Nephron (organoid): ENCODE results near the gene KRT28.

Experiments
- H3K27ac Mint-ChIP-seq, 3 experiments: 2 replicates each; pipeline ENCODE4 v1.8.0; 2020; ENCODE audit warnings: mixed read lengths in 3 of 3, mild to moderate bottlenecking in 2 of 3, moderate library complexity in 1 of 3
- H3K27me3 Mint-ChIP-seq: 2 replicates; pipeline ENCODE4 v1.8.0; 2021; ENCODE audit warnings: low read depth, mild to moderate bottlenecking, moderate library complexity, mixed read lengths
- H3K36me3 Mint-ChIP-seq: 2 replicates; pipeline ENCODE4 v1.8.0; 2020; ENCODE audit warnings: low read depth, mixed read lengths
- H3K4me1 Mint-ChIP-seq: 2 replicates; pipeline ENCODE4 v1.8.0; 2020; ENCODE audit warnings: mixed read lengths
- H3K4me3 Mint-ChIP-seq, 3 experiments: 2 replicates each; pipeline ENCODE4 v1.8.0; 2020; ENCODE audit warnings: mild to moderate bottlenecking in 3 of 3, mixed read lengths in 3 of 3, moderate library complexity in 2 of 3
- H3K9me3 Mint-ChIP-seq: 2 replicates; pipeline ENCODE4 v1.8.0; 2020; ENCODE audit warnings: mixed read lengths
- CTCF ChIP-seq, 3 experiments: fragments of 200-600 bp; sonication (generic); IDR thresholded peaks; one replicate each; pipeline ENCODE4 v1.5.0; 2021; ENCODE audit warnings: antibody characterized with exemption in 3 of 3; ENCODE audit not compliant: unreplicated experiment in 3 of 3

Gene KRT28

GRCh38 chr17:40809721-40810421, 10.1 kb upstream of the KRT28 start:
- TF ChIP-seq CTCF (IDR thresholded peaks at IDR 0.05; ENCODE audit: unreplicated experiment in 3 of 3) = no peak
- Mint-ChIP-seq H3K4me1 (peaks cover 3% of the 10 kb centered on the region), H3K4me3 (no peak overlapping the region), H3K27ac (no peak overlapping the region), H3K9me3 (no peaks in the 10 kb centered on the region), H3K27me3 (peaks cover 81% of the 10 kb centered on the region), H3K36me3 (peaks cover 5% of the 10 kb centered on the region)

- H3K4me1 Mint-ChIP-seq = peaks cover under 1% of the 10 kb centered on the region
- H3K27ac Mint-ChIP-seq = no peak overlapping the region
- H3K27me3 Mint-ChIP-seq = peaks cover 72% of the 10 kb centered on the region
- TF ChIP-seq CTCF (IDR thresholded peaks at IDR 0.05; ENCODE audit: unreplicated experiment in 3 of 3) = no peak
- no peak overlapping the region for H3K4me3 Mint-ChIP-seq
- H3K36me3 Mint-ChIP-seq = no peaks in the 10 kb centered on the region
- H3K9me3 Mint-ChIP-seq = no peaks in the 10 kb centered on the region
Measured at GRCh38 chr17:40806131-40806530, 6.4 kb upstream of the KRT28 start.

GRCh38 chr17:40803617-40804082, 3.9 kb upstream of the KRT28 start:
- Mint-ChIP-seq H3K4me1 (no peaks in the 10 kb centered on the region), H3K27me3 (peaks cover 60% of the 10 kb centered on the region), H3K27ac (no peak overlapping the region), H3K4me3 (no peak overlapping the region), H3K36me3 (no peaks in the 10 kb centered on the region), H3K9me3 (no peaks in the 10 kb centered on the region)
- peak; percentile 88 to 95 (median 89) for TF ChIP-seq CTCF (IDR thresholded peaks at IDR 0.05; ENCODE audit: unreplicated experiment in 3 of 3)

GRCh38 chr17:40801157-40801556, 1.4 kb upstream of the KRT28 start:
- Mint-ChIP-seq H3K36me3 (no peaks in the 10 kb centered on the region), H3K4me3 (no peak overlapping the region), H3K27me3 (peaks cover 40% of the 10 kb centered on the region), H3K27ac (no peak overlapping the region), H3K9me3 (no peaks in the 10 kb centered on the region), H3K4me1 (no peaks in the 10 kb centered on the region)
- TF ChIP-seq CTCF (IDR thresholded peaks at IDR 0.05; ENCODE audit: unreplicated experiment in 3 of 3) = no peak

GRCh38 chr17:40800381-40800780, 622 bp upstream of the KRT28 start:
- H3K36me3 Mint-ChIP-seq = no peaks in the 10 kb centered on the region
- no peaks in the 10 kb centered on the region for H3K4me1 Mint-ChIP-seq
- H3K27ac Mint-ChIP-seq = no peak overlapping the region
- H3K4me3 Mint-ChIP-seq = no peak overlapping the region
- no peak for TF ChIP-seq CTCF (IDR thresholded peaks at IDR 0.05; ENCODE audit: unreplicated experiment in 3 of 3)
- peaks cover 39% of the 10 kb centered on the region for H3K27me3 Mint-ChIP-seq
- H3K9me3 Mint-ChIP-seq = no peaks in the 10 kb centered on the region

- no peak overlapping the region for H3K4me3 Mint-ChIP-seq
- H3K4me1 Mint-ChIP-seq = peaks cover under 1% of the 10 kb centered on the region
- no peaks in the 10 kb centered on the region for H3K9me3 Mint-ChIP-seq
- peaks cover 31% of the 10 kb centered on the region for H3K27me3 Mint-ChIP-seq
- no peaks in the 10 kb centered on the region for H3K36me3 Mint-ChIP-seq
- H3K27ac Mint-ChIP-seq = no peak overlapping the region
- no peak for TF ChIP-seq CTCF (IDR thresholded peaks at IDR 0.05; ENCODE audit: unreplicated experiment in 3 of 3)
Measured at GRCh38 chr17:40796846-40797245, 2.9 kb downstream of the KRT28 start.
